Medulla oblongata (tissue), 1 donor: ENCODE data around the gene GRAMD2A.

Source experiments
- DNase-seq: peaks from one replicate; pipeline ENCODE4 v3.0.0-alpha.2; 2015; ENCODE audit errors: extremely low spot score

The GRAMD2A gene

GRCh38 chr15:72136170-72137051, 61.2 kb downstream of the GRAMD2A start:
- DNase-seq, result no peak

- DNase-seq, result no peak
These were observed 61.9 kb downstream of the GRAMD2A start for GRCh38 chr15:72135719-72136118.

- no peak for DNase-seq
These were observed 64.4 kb downstream of the GRAMD2A start for GRCh38 chr15:72133211-72133610.

- DNase-seq, result no peak
These were observed 65.7 kb downstream of the GRAMD2A start for GRCh38 chr15:72131922-72132321.

- no peak for DNase-seq
These were observed 67.3 kb downstream of the GRAMD2A start for GRCh38 chr15:72130272-72130671.

GRCh38 chr15:72128359-72128758, 69.2 kb downstream of the GRAMD2A start:
- DNase-seq, result no peak

GRCh38 chr15:72127724-72128322, 69.8 kb downstream of the GRAMD2A start:
- DNase-seq, result no peak

GRCh38 chr15:72124218-72124617, 73.4 kb downstream of the GRAMD2A start:
- no peak for DNase-seq

- peak; percentile 97 for DNase-seq
These were observed 79.3 kb downstream of the GRAMD2A start, which contains the start of the genes MYO9A and SENP8 for GRCh38 chr15:72118017-72118978. Gene MYO9A, minus strand, starts transcription at chr15:72118150. Its CDS starts 71,587 bp downstream, at chr15:72046563. Gene SENP8, plus strand, starts transcription at chr15:72118403. Its CDS starts 21,221 bp downstream, at chr15:72139624.

GRCh38 chr15:72117486-72118016, 80.0 kb downstream of the GRAMD2A start:
- no peak for DNase-seq

GRCh38 chr15:72116731-72117485, 80.7 kb downstream of the GRAMD2A start:
- DNase-seq, result peak; percentile 48

GRCh38 chr15:72113347-72114031, 84.1 kb downstream of the GRAMD2A start:
- no peak for DNase-seq

- no peak for DNase-seq
These were observed 84.8 kb downstream of the GRAMD2A start for GRCh38 chr15:72112805-72113204.

GRCh38 chr15:72112116-72112515, 85.5 kb downstream of the GRAMD2A start:
- no peak for DNase-seq

GRCh38 chr15:72110355-72110754, 87.2 kb downstream of the GRAMD2A start:
- DNase-seq, result no peak
